ENCODE results near the gene RAET1G.
"Not testable (repeated sequence)": the region's sequence is repeated elsewhere in the genome, so short reads cannot be mapped to it uniquely, and the experiment has no call there.

Gene RAET1G

GRCh38 chr6:149954984-149955653 lies 32.2 kb upstream of the RAET1G start:
- DNase-seq; in situ Hi-C loops (cut with MboI; ENCODE audit: low pct_unique_long_range_greater_than_20kb, low sequenced_read_pairs): not testable (repeated sequence)

GRCh38 chr6:149954328-149954983 lies 31.5 kb upstream of the RAET1G start:
- in situ Hi-C loops (cut with MboI; ENCODE audit: low pct_unique_long_range_greater_than_20kb, low sequenced_read_pairs); DNase-seq: not testable (repeated sequence)

GRCh38 chr6:149953934-149954327 lies 31.0 kb upstream of the RAET1G start:
- in situ Hi-C loops (cut with MboI; ENCODE audit: low pct_unique_long_range_greater_than_20kb, low sequenced_read_pairs); DNase-seq: not testable (repeated sequence)

- in situ Hi-C loops (cut with MboI; ENCODE audit: low pct_unique_long_range_greater_than_20kb, low sequenced_read_pairs); DNase-seq: not testable (repeated sequence)
Observed at GRCh38 chr6:149953390-149953789, 30.5 kb upstream of the RAET1G start.

GRCh38 chr6:149951626-149952025 lies 28.7 kb upstream of the RAET1G start:
- in situ Hi-C loops (cut with MboI; ENCODE audit: low pct_unique_long_range_greater_than_20kb, low sequenced_read_pairs), result no loop called here

GRCh38 chr6:149951096-149951495 lies 28.2 kb upstream of the RAET1G start:
- in situ Hi-C loops (cut with MboI; ENCODE audit: low pct_unique_long_range_greater_than_20kb, low sequenced_read_pairs), result no loop called here
- no peak for DNase-seq

More at GRCh38 chr6:149951626-149952025, 28.7 kb upstream of the RAET1G start:
- DNase-seq, result no peak

GRCh38 chr6:149950423-149950822 lies 27.5 kb upstream of the RAET1G start:
- DNase-seq, result no peak
- in situ Hi-C loops (cut with MboI; ENCODE audit: low pct_unique_long_range_greater_than_20kb, low sequenced_read_pairs), result no loop called here

GRCh38 chr6:149948616-149949015 lies 25.7 kb upstream of the RAET1G start:
- DNase-seq, result no peak
- in situ Hi-C loops (cut with MboI; ENCODE audit: low pct_unique_long_range_greater_than_20kb, low sequenced_read_pairs), result no loop called here

GRCh38 chr6:149948011-149948410 lies 25.1 kb upstream of the RAET1G start:
- in situ Hi-C loops (cut with MboI; ENCODE audit: low pct_unique_long_range_greater_than_20kb, low sequenced_read_pairs), result no loop called here
- no peak for DNase-seq

- DNase-seq; in situ Hi-C loops (cut with MboI; ENCODE audit: low pct_unique_long_range_greater_than_20kb, low sequenced_read_pairs): not testable (repeated sequence)
Observed at GRCh38 chr6:149947533-149947932, 24.6 kb upstream of the RAET1G start.

GRCh38 chr6:149946631-149947030 lies 23.7 kb upstream of the RAET1G start:
- DNase-seq; in situ Hi-C loops (cut with MboI; ENCODE audit: low pct_unique_long_range_greater_than_20kb, low sequenced_read_pairs): not testable (repeated sequence)

GRCh38 chr6:149945276-149945675 lies 22.4 kb upstream of the RAET1G start:
- in situ Hi-C loops (cut with MboI; ENCODE audit: low pct_unique_long_range_greater_than_20kb, low sequenced_read_pairs); DNase-seq: not testable (repeated sequence)

- DNase-seq; in situ Hi-C loops (cut with MboI; ENCODE audit: low pct_unique_long_range_greater_than_20kb, low sequenced_read_pairs): not testable (repeated sequence)
Observed at GRCh38 chr6:149943321-149943720, 20.4 kb upstream of the RAET1G start.

GRCh38 chr6:149942461-149942829 lies 19.5 kb upstream of the RAET1G start:
- no peak for DNase-seq
- in situ Hi-C loops (cut with MboI; ENCODE audit: low pct_unique_long_range_greater_than_20kb, low sequenced_read_pairs), result no loop called here

- in situ Hi-C loops (cut with MboI; ENCODE audit: low pct_unique_long_range_greater_than_20kb, low sequenced_read_pairs), result no loop called here
- peak; percentile 94 for DNase-seq
Observed at GRCh38 chr6:149941583-149942460, 18.9 kb upstream of the RAET1G start, which contains the start of gene ULBP2. Gene ULBP2, plus strand, starts transcription at chr6:149942014. Its CDS starts 59 bp downstream, at chr6:149942073.

GRCh38 chr6:149940672-149940982 lies 17.7 kb upstream of the RAET1G start:
- no peak for DNase-seq
- in situ Hi-C loops (cut with MboI; ENCODE audit: low pct_unique_long_range_greater_than_20kb, low sequenced_read_pairs), result no loop called here

GRCh38 chr6:149939909-149940671 lies 17.2 kb upstream of the RAET1G start:
- DNase-seq, result no peak
- in situ Hi-C loops (cut with MboI; ENCODE audit: low pct_unique_long_range_greater_than_20kb, low sequenced_read_pairs), result loop anchor here (10.0 kb wide), 1 partner anchor 65 kb away; no protein-coding TSS in a partner anchor

- DNase-seq, result no peak
- in situ Hi-C loops (cut with MboI; ENCODE audit: low pct_unique_long_range_greater_than_20kb, low sequenced_read_pairs), result loop anchor here (10.0 kb wide), 1 partner anchor 65 kb away; no protein-coding TSS in a partner anchor
Observed at GRCh38 chr6:149939356-149939648, 16.4 kb upstream of the RAET1G start.

Measured in KBM-7 (cell line).